DND-41 (cell line): Measurements from ENCODE around the gene HES2.
"Not testable (repeated sequence)": the region's sequence is repeated elsewhere in the genome, so short reads cannot be mapped to it uniquely, and the experiment has no call there.

Experiments
- ATAC-seq: fragments of 200-7000 bp; cut with Tn5 transposase; 3 replicates; pipeline ENCODE4 v1.9.1; 2021; ENCODE audit warnings: low read depth; ENCODE audit not compliant: insufficient read depth
- DNase-seq: peaks from one replicate; pipeline ENCODE4 v3.0.0-alpha.2; 2020
- H2AFZ ChIP-seq: 2 replicates; pipeline ENCODE4 v1.6.0; 2012; ENCODE audit warnings: low read depth, low read length
- H3K27ac ChIP-seq: 2 replicates; pipeline ENCODE4 v1.5.1; 2012; ENCODE audit warnings: low read length, inconsistent platforms
- H3K27me3 ChIP-seq: fragments of 200-600 bp; sonication (generic); 2 replicates; pipeline ENCODE4 v1.6.0; 2012; ENCODE audit warnings: low read length, mild to moderate bottlenecking, inconsistent platforms; ENCODE audit not compliant: insufficient read depth, poor library complexity
- H3K36me3 ChIP-seq: 2 replicates; pipeline ENCODE4 v1.5.1; 2012; ENCODE audit warnings: low read length, inconsistent platforms; ENCODE audit not compliant: insufficient read depth
- H3K4me1 ChIP-seq: 2 replicates; pipeline ENCODE4 v1.5.1; 2012; ENCODE audit warnings: mild to moderate bottlenecking, low read length; ENCODE audit not compliant: insufficient read depth
- H3K4me2 ChIP-seq: 2 replicates; pipeline ENCODE4 v1.6.0; 2012; ENCODE audit warnings: mild to moderate bottlenecking, moderate library complexity, low read length, inconsistent platforms; ENCODE audit not compliant: insufficient read depth
- H3K4me3 ChIP-seq, 2 experiments: fragments of 200-600 bp in 1 of 2; shearing (Covaris generic) in 1 of 2; 2 replicates each; pipeline ENCODE4 v1.5.1; 2012 to 2016; ENCODE audit warnings: inconsistent platforms in 2 of 2, low read length in 2 of 2, mild to moderate bottlenecking in 2 of 2, low read depth in 1 of 2, moderate library complexity in 1 of 2
- H3K79me2 ChIP-seq: 2 replicates; pipeline ENCODE4 v1.6.0; 2012; ENCODE audit warnings: low read length, inconsistent platforms; ENCODE audit not compliant: insufficient read depth
- H3K9ac ChIP-seq: 2 replicates; pipeline ENCODE4 v1.6.0; 2012; ENCODE audit warnings: low read depth, mild to moderate bottlenecking, inconsistent platforms, low read length, moderate library complexity
- H3K9me3 ChIP-seq: 2 replicates; pipeline ENCODE4 v1.5.1; 2012; ENCODE audit warnings: low read length, moderate library complexity, mild to moderate bottlenecking, inconsistent platforms; ENCODE audit not compliant: insufficient read depth, severe bottlenecking
- H4K20me1 ChIP-seq: 2 replicates; pipeline ENCODE4 v1.6.0; 2012; ENCODE audit warnings: low read length; ENCODE audit not compliant: insufficient read depth
- EZH2 ChIP-seq: IDR thresholded peaks from 3 replicates; pipeline ENCODE4 v1.6.1; 2012; ENCODE audit warnings: borderline replicate concordance, low read depth, mild to moderate bottlenecking, moderate library complexity, low read length, inconsistent platforms; ENCODE audit not compliant: severe bottlenecking
- TF ChIP-seq, protein P1 (sequence below): IDR thresholded peaks from 2 replicates; pipeline ENCODE4 v1.5.1; 2012; ENCODE audit warnings: borderline replicate concordance, low read length, moderate library complexity, mild to moderate bottlenecking; ENCODE audit not compliant: poor library complexity, severe bottlenecking; ENCODE audit errors: extremely low read depth

The HES2 gene

DNA sequence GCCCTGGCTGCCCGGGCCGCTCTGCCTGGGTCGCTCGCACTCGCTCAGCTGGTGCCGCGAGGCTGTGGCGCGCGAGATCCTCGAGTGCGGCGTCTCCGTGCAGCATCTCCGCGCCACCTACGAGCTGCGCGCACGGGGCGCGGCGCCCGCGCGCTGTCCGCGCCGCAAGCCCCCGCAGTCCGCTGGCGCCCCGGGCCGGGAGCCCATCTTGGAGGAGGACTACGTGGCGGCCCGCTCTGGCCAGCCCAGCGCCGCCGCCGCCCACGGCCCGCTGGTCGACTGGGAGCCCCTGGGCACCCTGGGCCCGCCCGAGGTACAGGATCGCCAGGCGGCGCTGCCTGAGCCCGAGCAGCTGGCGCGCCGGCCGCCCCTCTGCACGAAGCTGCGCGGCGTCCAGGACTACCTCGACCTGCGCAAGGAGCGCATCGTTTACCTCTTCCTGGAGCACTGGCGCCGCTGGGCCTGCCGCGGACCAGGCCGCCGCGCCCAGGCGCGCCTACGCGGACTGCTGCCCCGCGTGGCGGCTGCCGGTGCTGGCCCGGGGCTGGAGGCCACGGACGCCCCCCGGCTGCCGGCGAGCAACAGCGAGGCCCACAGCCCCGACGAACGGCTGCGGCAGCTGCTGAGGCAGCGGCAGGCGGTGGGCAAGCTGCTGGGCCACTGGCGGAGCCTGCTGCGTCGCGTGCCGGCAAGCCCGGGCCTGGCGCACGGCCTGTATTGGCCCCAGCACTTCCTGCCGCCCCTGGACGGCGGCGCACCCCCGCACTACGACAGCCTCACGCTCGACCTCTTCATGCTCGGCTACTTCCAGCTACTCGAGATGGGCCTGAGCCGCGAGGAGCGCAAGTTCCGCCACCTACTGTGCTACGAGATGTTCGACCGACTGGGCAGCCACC lies 35.4 kb upstream of the HES2 start:
- H3K4me1 ChIP-seq = peaks cover 7% of the 10 kb centered on the region
- no peak overlapping the region for H3K9ac ChIP-seq
- no peaks in the 10 kb centered on the region for H3K79me2 ChIP-seq
- TF ChIP-seq, protein P1, sequence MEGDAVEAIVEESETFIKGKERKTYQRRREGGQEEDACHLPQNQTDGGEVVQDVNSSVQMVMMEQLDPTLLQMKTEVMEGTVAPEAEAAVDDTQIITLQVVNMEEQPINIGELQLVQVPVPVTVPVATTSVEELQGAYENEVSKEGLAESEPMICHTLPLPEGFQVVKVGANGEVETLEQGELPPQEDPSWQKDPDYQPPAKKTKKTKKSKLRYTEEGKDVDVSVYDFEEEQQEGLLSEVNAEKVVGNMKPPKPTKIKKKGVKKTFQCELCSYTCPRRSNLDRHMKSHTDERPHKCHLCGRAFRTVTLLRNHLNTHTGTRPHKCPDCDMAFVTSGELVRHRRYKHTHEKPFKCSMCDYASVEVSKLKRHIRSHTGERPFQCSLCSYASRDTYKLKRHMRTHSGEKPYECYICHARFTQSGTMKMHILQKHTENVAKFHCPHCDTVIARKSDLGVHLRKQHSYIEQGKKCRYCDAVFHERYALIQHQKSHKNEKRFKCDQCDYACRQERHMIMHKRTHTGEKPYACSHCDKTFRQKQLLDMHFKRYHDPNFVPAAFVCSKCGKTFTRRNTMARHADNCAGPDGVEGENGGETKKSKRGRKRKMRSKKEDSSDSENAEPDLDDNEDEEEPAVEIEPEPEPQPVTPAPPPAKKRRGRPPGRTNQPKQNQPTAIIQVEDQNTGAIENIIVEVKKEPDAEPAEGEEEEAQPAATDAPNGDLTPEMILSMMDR = no peak
- no peak for TF ChIP-seq EZH2
- H3K36me3 ChIP-seq = no peaks in the 10 kb centered on the region
- H3K4me3 ChIP-seq = no peak overlapping the region
- no peaks in the 10 kb centered on the region for H3K9me3 ChIP-seq
- H3K4me2 ChIP-seq = no peak overlapping the region
- ATAC-seq = no peak
- H3K27me3 ChIP-seq = no peaks in the 10 kb centered on the region
- H2AFZ ChIP-seq = no peak overlapping the region
- no peak overlapping the region for H3K27ac ChIP-seq
- H4K20me1 ChIP-seq = no peaks in the 10 kb centered on the region
- DNase-seq = no peak

DNA sequence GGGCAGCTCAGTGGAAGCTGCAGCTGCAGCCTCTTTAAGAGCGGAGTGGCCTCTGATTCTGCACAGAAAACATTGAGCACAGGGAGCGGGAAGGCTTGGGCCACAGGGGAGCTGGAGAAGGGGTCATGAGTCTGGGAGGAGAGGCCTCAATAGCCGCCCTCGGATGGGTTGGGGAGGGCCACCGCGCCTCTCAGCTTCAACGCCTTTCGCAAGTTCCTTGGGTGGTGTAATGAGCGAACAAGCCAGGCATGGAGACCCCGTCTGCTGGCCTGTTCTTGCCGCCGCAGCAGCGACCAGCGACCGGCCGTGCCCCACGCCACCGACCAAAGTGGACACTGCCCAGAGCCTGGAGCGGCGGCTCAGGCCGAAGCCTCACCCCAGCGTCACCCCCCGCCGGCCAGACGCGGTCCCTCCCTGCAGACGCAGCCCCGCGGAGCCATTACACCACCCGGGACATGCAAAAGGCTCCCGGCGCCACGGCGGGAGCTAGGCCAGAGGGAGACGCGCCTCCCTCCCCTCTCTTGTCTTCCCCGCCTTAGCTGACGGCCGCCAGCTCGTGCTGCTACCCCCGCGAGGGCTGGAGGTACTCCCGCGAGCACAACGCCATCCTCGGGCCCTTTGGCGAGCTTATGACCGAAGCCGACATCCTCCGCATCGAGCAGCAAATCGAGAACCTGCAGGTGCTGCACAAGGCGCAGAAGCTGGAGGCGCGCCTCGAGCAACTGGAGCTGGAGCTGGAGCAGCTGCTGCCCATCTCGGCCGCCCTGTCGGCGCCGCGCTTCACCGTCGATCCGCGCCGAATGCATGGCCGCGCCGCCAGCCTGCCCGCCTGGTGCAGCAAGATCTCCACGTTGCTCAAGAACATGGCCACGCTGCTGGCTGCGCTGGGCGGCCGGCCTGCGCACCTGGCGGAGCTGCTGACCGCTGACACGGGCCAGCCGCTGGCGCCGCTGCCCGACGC lies 34.5 kb upstream of the HES2 start:
- not testable (repeated sequence) for H3K4me3 ChIP-seq, H3K9ac ChIP-seq, H3K27me3 ChIP-seq

DNA sequence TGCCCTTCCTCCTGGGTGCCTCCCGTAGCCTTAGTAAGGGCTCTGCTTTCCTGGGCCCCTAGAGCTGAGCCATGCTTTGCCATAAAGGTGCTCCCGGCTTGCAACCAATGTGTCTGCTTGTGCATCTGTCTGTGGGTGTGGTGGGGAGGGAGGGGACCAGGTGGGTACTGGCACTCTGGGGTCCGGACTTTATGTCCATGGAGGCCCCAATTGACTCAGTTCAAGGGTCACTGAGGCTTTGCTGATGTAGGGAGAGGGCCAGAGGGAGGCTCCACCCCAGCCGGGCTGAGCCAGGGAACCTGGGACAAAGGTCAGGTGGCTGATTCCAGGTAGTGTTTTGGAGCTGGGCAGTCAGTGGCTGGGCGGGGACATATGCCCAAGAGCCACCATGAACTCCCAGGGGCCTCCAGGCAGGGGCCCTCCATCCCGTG lies 31.2 kb upstream of the HES2 start:
- no peak overlapping the region for H3K27ac ChIP-seq
- no peak overlapping the region for H3K9ac ChIP-seq
- no peaks in the 10 kb centered on the region for H3K79me2 ChIP-seq
- H2AFZ ChIP-seq = no peak overlapping the region
- no peak overlapping the region for H3K4me3 ChIP-seq
- no peak overlapping the region for H3K4me2 ChIP-seq
- H3K9me3 ChIP-seq = no peaks in the 10 kb centered on the region
- TF ChIP-seq, protein P1 = no peak
- TF ChIP-seq EZH2 = no peak
- H3K36me3 ChIP-seq = no peaks in the 10 kb centered on the region
- H3K4me1 ChIP-seq = no peaks in the 10 kb centered on the region
- no peak for ATAC-seq
- DNase-seq = no peak
- peaks cover 7% of the 10 kb centered on the region for H3K27me3 ChIP-seq
- no peaks in the 10 kb centered on the region for H4K20me1 ChIP-seq

More for the DNA sequence above, 34.5 kb upstream of the HES2 start:
- H4K20me1 ChIP-seq, H3K36me3 ChIP-seq, H3K9me3 ChIP-seq, H3K27ac ChIP-seq, DNase-seq, H3K79me2 ChIP-seq, H3K4me1 ChIP-seq, H2AFZ ChIP-seq, H3K4me2 ChIP-seq, ATAC-seq: not testable (repeated sequence)

DNA sequence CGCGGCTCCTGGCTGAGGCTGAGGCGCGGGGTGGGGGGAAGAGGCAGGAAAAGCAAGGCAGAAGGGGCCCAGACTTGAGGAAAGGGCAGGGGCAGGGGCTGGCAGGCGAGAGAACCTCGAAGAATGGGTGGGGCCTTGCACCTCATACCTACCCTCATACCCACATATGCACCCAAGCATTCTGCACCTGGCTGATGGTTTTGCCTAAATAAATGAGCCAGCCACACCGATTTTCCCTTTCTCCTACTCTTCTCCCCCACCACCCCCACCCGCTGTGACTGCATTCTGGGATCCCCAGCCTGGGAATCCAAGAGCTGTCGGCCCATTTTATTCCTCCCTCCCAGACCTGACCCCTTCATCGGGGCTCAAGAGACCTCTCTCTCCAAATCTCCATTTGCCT lies 30.8 kb upstream of the HES2 start:
- ATAC-seq, H3K4me1 ChIP-seq, H3K9me3 ChIP-seq, H3K4me3 ChIP-seq, H4K20me1 ChIP-seq, H3K4me2 ChIP-seq, H3K79me2 ChIP-seq, H3K27ac ChIP-seq, H3K36me3 ChIP-seq, H3K9ac ChIP-seq, H2AFZ ChIP-seq, H3K27me3 ChIP-seq, DNase-seq: not testable (repeated sequence)
